H9 (cell line): ENCODE results near the gene IFT80. TPM values are rescaled to one million over a fixed set of nuclear protein-coding genes. Genes with fewer than 3 reads are reported as not detected.

Source experiments
- DNase-seq: peaks from one replicate; pipeline ENCODE4 v3.0.0-alpha.2; 2017
- H2AFZ ChIP-seq: one replicate; pipeline ENCODE4 v1.6.1; 2013; ENCODE audit warnings: mild to moderate bottlenecking, low read length, control low read depth, moderate library complexity
- H2AK5ac ChIP-seq: 2 replicates; pipeline ENCODE4 v1.6.1; 2013; ENCODE audit warnings: low read length, control low read depth, mixed read lengths; ENCODE audit not compliant: insufficient read length
- H2BK120ac ChIP-seq: one replicate; pipeline ENCODE4 v1.6.1; 2013; ENCODE audit warnings: low read depth, mild to moderate bottlenecking, low read length, control low read depth, inconsistent platforms; ENCODE audit not compliant: poor library complexity, severe bottlenecking
- H2BK12ac ChIP-seq: 2 replicates; pipeline ENCODE4 v1.6.1; 2013; ENCODE audit warnings: low read length, control low read depth, mixed read lengths, low read depth; ENCODE audit not compliant: insufficient read length
- H2BK15ac ChIP-seq: 2 replicates; pipeline ENCODE4 v1.6.1; 2013; ENCODE audit warnings: low read depth, low read length, control low read depth
- H2BK20ac ChIP-seq: one replicate; pipeline ENCODE4 v1.6.1; 2013; ENCODE audit warnings: low read depth, mild to moderate bottlenecking, low read length, control low read depth, inconsistent platforms; ENCODE audit not compliant: poor library complexity, severe bottlenecking
- H2BK5ac ChIP-seq: 2 replicates; pipeline ENCODE4 v1.6.1; 2013; ENCODE audit warnings: low read length, control low read depth, mixed read lengths; ENCODE audit not compliant: insufficient read length
- H3K14ac ChIP-seq: 2 replicates; pipeline ENCODE4 v1.6.1; 2013; ENCODE audit warnings: low read length, control low read depth; ENCODE audit not compliant: insufficient read depth
- H3K18ac ChIP-seq: 2 replicates; pipeline ENCODE4 v1.6.1; 2013; ENCODE audit warnings: low read depth, mild to moderate bottlenecking, mixed read lengths, low read length, control low read depth; ENCODE audit not compliant: insufficient read length
- H3K23ac ChIP-seq: 2 replicates; pipeline ENCODE4 v1.6.1; 2013; ENCODE audit warnings: low read length, control low read depth, mixed read lengths, low read depth; ENCODE audit not compliant: insufficient read length
- H3K23me2 ChIP-seq: 2 replicates; pipeline ENCODE4 v1.6.1; 2013; ENCODE audit warnings: low read depth, mild to moderate bottlenecking, mixed read lengths, low read length, control low read depth; ENCODE audit not compliant: insufficient read length, poor library complexity, severe bottlenecking
- H3K27ac ChIP-seq: 2 replicates; pipeline ENCODE4 v1.5.1; 2013; ENCODE audit warnings: low read length, control low read depth, mixed read lengths, low read depth; ENCODE audit not compliant: insufficient read length
- H3K27me3 ChIP-seq: 2 replicates; pipeline ENCODE4 v1.6.1; 2013; ENCODE audit warnings: low read length, control low read depth, inconsistent platforms; ENCODE audit not compliant: insufficient read depth
- H3K4ac ChIP-seq: 2 replicates; pipeline ENCODE4 v1.6.1; 2013; ENCODE audit warnings: low read depth, mild to moderate bottlenecking, control low read depth, inconsistent platforms, low read length, moderate library complexity
- H3K4me1 ChIP-seq: 2 replicates; pipeline ENCODE4 v1.6.1; 2013; ENCODE audit warnings: low read length, control low read depth, inconsistent platforms; ENCODE audit not compliant: insufficient read depth
- H3K4me2 ChIP-seq: 2 replicates; pipeline ENCODE4 v1.6.1; 2013; ENCODE audit warnings: low read length, control low read depth, mixed read lengths; ENCODE audit not compliant: insufficient read length, insufficient read depth
- H3K56ac ChIP-seq: 2 replicates; pipeline ENCODE4 v1.6.1; 2013; ENCODE audit warnings: low read depth, mild to moderate bottlenecking, mixed read lengths, low read length, control low read depth; ENCODE audit not compliant: insufficient read length
- H3K79me1 ChIP-seq: 2 replicates; pipeline ENCODE4 v1.6.1; 2013; ENCODE audit warnings: low read depth, mild to moderate bottlenecking, moderate library complexity, low read length, control low read depth, inconsistent platforms; ENCODE audit not compliant: insufficient read depth, poor library complexity, severe bottlenecking
- H3K79me2 ChIP-seq: 2 replicates; pipeline ENCODE4 v1.6.1; 2013; ENCODE audit warnings: low read length, control low read depth, inconsistent platforms; ENCODE audit not compliant: insufficient read depth
- H3K9ac ChIP-seq: 2 replicates; pipeline ENCODE4 v1.6.1; 2013; ENCODE audit warnings: low read length, control low read depth, mixed read lengths; ENCODE audit not compliant: insufficient read length; ENCODE audit errors: extremely low read depth
- H3K9me3 ChIP-seq: one replicate; pipeline ENCODE4 v1.6.1; 2013; ENCODE audit warnings: low read depth, low read length, inconsistent platforms; ENCODE audit not compliant: control insufficient read depth
- H3T11ph ChIP-seq: one replicate; pipeline ENCODE4 v1.6.1; 2013; ENCODE audit warnings: mild to moderate bottlenecking, low read length, control low read depth, inconsistent platforms
- H4K20me1 ChIP-seq: one replicate; pipeline ENCODE4 v1.6.1; 2013; ENCODE audit not compliant: control insufficient read depth, insufficient read length, insufficient read depth
- H4K5ac ChIP-seq: 2 replicates; pipeline ENCODE4 v1.6.1; 2013; ENCODE audit warnings: low read depth, mild to moderate bottlenecking, mixed read lengths, low read length, control low read depth; ENCODE audit not compliant: insufficient read length
- H4K8ac ChIP-seq: replicated peaks from 2 replicates; pipeline ENCODE4 v1.6.1; 2013; ENCODE audit warnings: low read length, control low read depth, mixed read lengths, low read depth; ENCODE audit not compliant: insufficient read length
- H4K91ac ChIP-seq: 2 replicates; pipeline ENCODE4 v1.6.1; 2013; ENCODE audit warnings: low read depth, mild to moderate bottlenecking, moderate library complexity, mixed read lengths, low read length, control low read depth; ENCODE audit not compliant: insufficient read length
- H3K27ac Mint-ChIP-seq, 3 experiments: 2 replicates in 2 of 3; 3 replicates in 1 of 3; pipeline ENCODE4 v1.8.0; 2020 to 2021; ENCODE audit warnings: mixed read lengths in 3 of 3, mild to moderate bottlenecking in 1 of 3, moderate library complexity in 1 of 3
- H3K27me3 Mint-ChIP-seq: 2 replicates; pipeline ENCODE4 v1.8.0; 2021; ENCODE audit warnings: low read depth, mild to moderate bottlenecking, moderate library complexity, mixed read lengths
- H3K36me3 Mint-ChIP-seq, 3 experiments: 2 replicates in 2 of 3; 3 replicates in 1 of 3; pipeline ENCODE4 v1.8.0; 2020 to 2021; ENCODE audit warnings: low read depth in 3 of 3, mixed read lengths in 3 of 3; ENCODE audit not compliant: insufficient read depth in 1 of 3
- H3K4me1 Mint-ChIP-seq, 2 experiments: 2 replicates each; pipeline ENCODE4 v1.8.0; 2020; ENCODE audit warnings: mixed read lengths in 2 of 2
- H3K4me3 Mint-ChIP-seq, 2 experiments: 2 replicates in 1 of 2; 3 replicates in 1 of 2; pipeline ENCODE4 v1.8.0; 2020 to 2021; ENCODE audit warnings: mild to moderate bottlenecking in 2 of 2, mixed read lengths in 2 of 2, moderate library complexity in 1 of 2
- H3K9me3 Mint-ChIP-seq, 2 experiments: 2 replicates in 1 of 2; 3 replicates in 1 of 2; pipeline ENCODE4 v1.8.0; 2020; ENCODE audit warnings: mild to moderate bottlenecking in 2 of 2, mixed read lengths in 2 of 2, moderate library complexity in 1 of 2
- WGBS: extraction: QIAGEN DNeasy Blood & Tissue Kit; methylation state at CpG from one replicate; pipeline ENCODE4 v1.1.7; 2013; ENCODE audit warnings: missing lambda C conversion rate, low lambda C conversion rate, mixed read lengths; ENCODE audit not compliant: insufficient read length; ENCODE audit errors: extremely low coverage; 5-methylcytosine and 5-hydroxymethylcytosine counted together
- total RNA-seq: library from RNA; stranded (reverse); gene quantifications from 2 replicates; pipeline ENCODE4 v1.2.1, GENCODE V29; 2021
- TF ChIP-seq, protein P1 (sequence below): fragments of 200-600 bp; sonication (generic); conservative IDR thresholded peaks from 3 replicates; pipeline ENCODE4 v1.8.0; 2021; ENCODE audit warnings: antibody characterized with exemption, mild to moderate bottlenecking

IFT80 gene
- total RNA-seq, 1 experiment from 2014 or later = 29.0 TPM

DNA sequence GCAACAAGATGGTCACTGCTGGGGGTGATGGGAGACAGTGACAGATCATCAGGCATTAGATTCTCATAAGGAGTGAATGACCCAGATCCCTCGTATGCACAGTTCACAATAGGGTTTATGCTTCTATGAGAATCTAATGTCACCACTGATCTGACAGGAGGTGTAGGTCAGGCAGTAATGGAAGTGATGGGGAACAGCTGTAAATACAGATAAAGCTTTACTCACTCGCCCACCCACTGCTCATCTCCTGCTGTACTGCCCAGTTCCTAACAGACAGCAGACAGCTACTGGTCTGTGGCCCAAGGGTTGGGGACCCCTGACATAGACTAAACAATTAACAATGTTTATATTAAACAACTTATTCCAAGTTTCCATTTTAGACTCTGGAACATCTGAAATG lies 25.4 kb downstream of the IFT80 start:
- no peak overlapping the region for H3K9ac ChIP-seq
- no peaks in the 10 kb centered on the region for H3K79me1 ChIP-seq
- H3T11ph ChIP-seq = no peak overlapping the region
- no peak overlapping the region for H3K27ac ChIP-seq
- no peak overlapping the region for H4K8ac ChIP-seq
- Mint-ChIP-seq H3K4me3 (no peak overlapping the region), H3K27ac (no peak overlapping the region), H3K4me1 (peaks cover 2 to 3% of the 10 kb centered on the region in 2 experiments; a peak in 2 of 4 replicates), H3K9me3 (peaks cover 5 to 7% of the 10 kb centered on the region in 2 experiments; a peak in 4 of 5 replicates), H3K36me3 (peaks cover 18 to 22% (median 19%) of the 10 kb centered on the region in 3 experiments), H3K27me3 (no peaks in the 10 kb centered on the region)
- H3K14ac ChIP-seq = no peak overlapping the region
- H3K9me3 ChIP-seq = no peaks in the 10 kb centered on the region
- H4K91ac ChIP-seq = no peak overlapping the region
- H4K5ac ChIP-seq = no peak overlapping the region
- no peak overlapping the region for H3K56ac ChIP-seq
- no peak overlapping the region for H3K18ac ChIP-seq
- H4K20me1 ChIP-seq = no peaks in the 10 kb centered on the region
- no peak overlapping the region for H2BK5ac ChIP-seq
- TF ChIP-seq, protein P1, sequence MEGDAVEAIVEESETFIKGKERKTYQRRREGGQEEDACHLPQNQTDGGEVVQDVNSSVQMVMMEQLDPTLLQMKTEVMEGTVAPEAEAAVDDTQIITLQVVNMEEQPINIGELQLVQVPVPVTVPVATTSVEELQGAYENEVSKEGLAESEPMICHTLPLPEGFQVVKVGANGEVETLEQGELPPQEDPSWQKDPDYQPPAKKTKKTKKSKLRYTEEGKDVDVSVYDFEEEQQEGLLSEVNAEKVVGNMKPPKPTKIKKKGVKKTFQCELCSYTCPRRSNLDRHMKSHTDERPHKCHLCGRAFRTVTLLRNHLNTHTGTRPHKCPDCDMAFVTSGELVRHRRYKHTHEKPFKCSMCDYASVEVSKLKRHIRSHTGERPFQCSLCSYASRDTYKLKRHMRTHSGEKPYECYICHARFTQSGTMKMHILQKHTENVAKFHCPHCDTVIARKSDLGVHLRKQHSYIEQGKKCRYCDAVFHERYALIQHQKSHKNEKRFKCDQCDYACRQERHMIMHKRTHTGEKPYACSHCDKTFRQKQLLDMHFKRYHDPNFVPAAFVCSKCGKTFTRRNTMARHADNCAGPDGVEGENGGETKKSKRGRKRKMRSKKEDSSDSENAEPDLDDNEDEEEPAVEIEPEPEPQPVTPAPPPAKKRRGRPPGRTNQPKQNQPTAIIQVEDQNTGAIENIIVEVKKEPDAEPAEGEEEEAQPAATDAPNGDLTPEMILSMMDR = no peak
- H3K4me2 ChIP-seq = no peak overlapping the region
- no peak overlapping the region for H3K4ac ChIP-seq
- H3K23me2 ChIP-seq = no peaks in the 10 kb centered on the region
- H3K27me3 ChIP-seq = no peaks in the 10 kb centered on the region
- H3K23ac ChIP-seq = no peak overlapping the region
- no peak overlapping the region for H2BK20ac ChIP-seq
- H2AFZ ChIP-seq = no peak overlapping the region
- H3K79me2 ChIP-seq = no peaks in the 10 kb centered on the region
- WGBS = no CpG with 5 or more reads among the region's 2 CpGs
- H2AK5ac ChIP-seq = no peak overlapping the region
- no peak overlapping the region for H2BK12ac ChIP-seq
- no peak overlapping the region for H2BK15ac ChIP-seq
- H3K4me1 ChIP-seq = no peaks in the 10 kb centered on the region
- H2BK120ac ChIP-seq = no peak overlapping the region
- no peak for DNase-seq
